Measurements from ENCODE around the gene CDC25C. TPM values are rescaled to one million over a fixed set of nuclear protein-coding genes. Genes with fewer than 3 reads are reported as not detected.
A peak's percentile ranks its signal among the peaks of the same experiment; 100 is the strongest.
"Not testable (repeated sequence)": the region's sequence is repeated elsewhere in the genome, so short reads cannot be mapped to it uniquely, and the experiment has no call there.

CDC25C gene
- total RNA-seq, 1 experiment from 2014 or later: 23.9 TPM

- H3K4me3 ChIP-seq: no peak overlapping the region
- DNase-seq: no peak
- no peaks in the 10 kb centered on the region for H3K27me3 ChIP-seq
- H3K36me3 ChIP-seq: peaks cover 54% of the 10 kb centered on the region
- H3K9me3 ChIP-seq: peaks cover 9% of the 10 kb centered on the region
Observed at GRCh38 chr5:138351517-138351916, 19.9 kb upstream of the CDC25C start.

GRCh38 chr5:138351056-138351455, 19.5 kb upstream of the CDC25C start:
- H3K36me3 ChIP-seq: peaks cover 58% of the 10 kb centered on the region
- DNase-seq: peak; percentile 85
- no peaks in the 10 kb centered on the region for H3K27me3 ChIP-seq
- H3K9me3 ChIP-seq: peaks cover 9% of the 10 kb centered on the region
- no peak overlapping the region for H3K4me3 ChIP-seq

GRCh38 chr5:138350563-138350890, 18.9 kb upstream of the CDC25C start:
- Histone ChIP-seq H3K36me3 (peaks cover 64% of the 10 kb centered on the region), H3K27me3 (no peaks in the 10 kb centered on the region), H3K9me3 (peaks cover 9% of the 10 kb centered on the region), H3K4me3 (no peak overlapping the region)
- no peak for DNase-seq

GRCh38 chr5:138349852-138350562, 18.4 kb upstream of the CDC25C start:
- H3K27me3 ChIP-seq: no peaks in the 10 kb centered on the region
- no peak overlapping the region for H3K4me3 ChIP-seq
- H3K36me3 ChIP-seq: peaks cover 69% of the 10 kb centered on the region
- H3K9me3 ChIP-seq: peaks cover 9% of the 10 kb centered on the region
- no peak for DNase-seq

GRCh38 chr5:138346889-138347288, 15.3 kb upstream of the CDC25C start:
- peaks cover 5% of the 10 kb centered on the region for H3K9me3 ChIP-seq
- peaks cover 95% of the 10 kb centered on the region for H3K36me3 ChIP-seq
- no peak overlapping the region for H3K4me3 ChIP-seq
- DNase-seq: no peak
- no peaks in the 10 kb centered on the region for H3K27me3 ChIP-seq

- H3K9me3 ChIP-seq: no peaks in the 10 kb centered on the region
- H3K27me3 ChIP-seq: no peaks in the 10 kb centered on the region
- peaks cover 99% of the 10 kb centered on the region for H3K36me3 ChIP-seq
- no peak overlapping the region for H3K4me3 ChIP-seq
- DNase-seq: no peak
Observed at GRCh38 chr5:138344887-138345622, 13.5 kb upstream of the CDC25C start.

GRCh38 chr5:138340008-138340407, 8.4 kb upstream of the CDC25C start:
- H3K36me3 ChIP-seq: peaks cover 58% of the 10 kb centered on the region
- no peaks in the 10 kb centered on the region for H3K27me3 ChIP-seq
- no peak for DNase-seq
- H3K9me3 ChIP-seq: no peaks in the 10 kb centered on the region
- peak overlapping the region; percentile 99; the same call in 1 of the 2 replicates for H3K4me3 ChIP-seq

GRCh38 chr5:138339464-138339863, 7.9 kb upstream of the CDC25C start:
- Histone ChIP-seq H3K4me3 (peak overlapping the region; percentile 99), H3K36me3 (peaks cover 53% of the 10 kb centered on the region), H3K27me3 (no peaks in the 10 kb centered on the region), H3K9me3 (no peaks in the 10 kb centered on the region)
- DNase-seq: no peak

- Histone ChIP-seq H3K27me3 (no peaks in the 10 kb centered on the region), H3K36me3 (peaks cover 49% of the 10 kb centered on the region), H3K4me3 (peak overlapping the region; percentile 99), H3K9me3 (no peaks in the 10 kb centered on the region)
- DNase-seq: no peak
Observed at GRCh38 chr5:138339091-138339456, 7.5 kb upstream of the CDC25C start.

GRCh38 chr5:138338411-138339090, 6.9 kb upstream of the CDC25C start:
- Histone ChIP-seq H3K36me3 (peaks cover 43% of the 10 kb centered on the region), H3K4me3 (peak overlapping the region; percentile 99), H3K27me3 (no peaks in the 10 kb centered on the region), H3K9me3 (no peaks in the 10 kb centered on the region)
- DNase-seq: no peak

GRCh38 chr5:138337685-138338410, 6.2 kb upstream of the CDC25C start, which contains the start of gene FAM53C:
Gene FAM53C (plus strand): TSS chr5:138338266. CDS start chr5:138341336, 3,070 bp downstream.
- DNase-seq: peak; percentile 92
- Histone ChIP-seq H3K27me3 (no peaks in the 10 kb centered on the region), H3K36me3 (peaks cover 36% of the 10 kb centered on the region), H3K9me3 (no peaks in the 10 kb centered on the region), H3K4me3 (peak within 1 kb of the TSS; percentile 99)

GRCh38 chr5:138336952-138337684, 5.5 kb upstream of the CDC25C start:
- H3K27me3 ChIP-seq: no peaks in the 10 kb centered on the region
- no peaks in the 10 kb centered on the region for H3K9me3 ChIP-seq
- peak; percentile 82 for DNase-seq
- peaks cover 29% of the 10 kb centered on the region for H3K36me3 ChIP-seq
- peak overlapping the region; percentile 99 for H3K4me3 ChIP-seq

- no peak overlapping the region for H3K4me3 ChIP-seq
- H3K36me3 ChIP-seq: peaks cover 9% of the 10 kb centered on the region; the same call in 1 of the 2 replicates
- H3K9me3 ChIP-seq: no peaks in the 10 kb centered on the region
- no peaks in the 10 kb centered on the region for H3K27me3 ChIP-seq
- DNase-seq: peak; percentile 37
Observed at GRCh38 chr5:138334867-138335447, 3.4 kb upstream of the CDC25C start.

GRCh38 chr5:138330813-138331448, 673 bp downstream of the CDC25C start:
- Histone ChIP-seq H3K4me3 (peak overlapping the region; percentile 68), H3K36me3 (peaks cover 11% of the 10 kb centered on the region), H3K9me3 (no peaks in the 10 kb centered on the region), H3K27me3 (no peaks in the 10 kb centered on the region)
- peak; percentile 48 for DNase-seq

GRCh38 chr5:138318211-138318610, 13.4 kb downstream of the CDC25C start:
- peaks cover 15% of the 10 kb centered on the region for H3K36me3 ChIP-seq
- DNase-seq, H3K9me3 ChIP-seq, H3K27me3 ChIP-seq, H3K4me3 ChIP-seq: not testable (repeated sequence)

All from MG63 (cell line).